ENCODE measurements around the gene SNAI3.

The SNAI3 gene

DNA sequence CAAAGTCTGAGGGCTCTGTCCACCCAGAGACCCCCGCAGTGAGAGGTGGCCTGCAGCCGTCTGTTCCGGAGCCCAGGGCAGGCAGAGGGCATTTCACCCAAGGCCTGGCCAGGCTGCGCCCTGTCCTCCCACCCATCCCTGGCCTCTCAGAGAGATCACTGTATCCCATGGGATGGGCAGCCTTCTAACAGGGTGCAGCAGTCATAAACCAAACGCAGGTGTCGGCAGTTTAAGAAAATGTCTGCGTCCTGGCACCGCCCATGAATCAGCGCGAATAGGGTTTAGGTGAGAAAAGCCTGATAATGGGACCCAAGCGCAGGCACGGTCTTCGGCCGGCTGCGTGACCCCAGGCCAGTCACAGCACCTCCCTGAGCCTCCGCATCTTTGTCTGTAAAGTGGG, 40.9 kb downstream of the SNAI3 start:
- TF ChIP-seq TCF4 (CRISPR knock-in tag; IDR thresholded peaks at IDR 0.05; ENCODE audit: borderline replicate concordance) (no peak), ISL1 (CRISPR knock-in tag; IDR thresholded peaks at IDR 0.05) (no peak), TSHZ2 (CRISPR knock-in tag; IDR thresholded peaks at IDR 0.05) (no peak)
- no peak for ATAC-seq

DNA sequence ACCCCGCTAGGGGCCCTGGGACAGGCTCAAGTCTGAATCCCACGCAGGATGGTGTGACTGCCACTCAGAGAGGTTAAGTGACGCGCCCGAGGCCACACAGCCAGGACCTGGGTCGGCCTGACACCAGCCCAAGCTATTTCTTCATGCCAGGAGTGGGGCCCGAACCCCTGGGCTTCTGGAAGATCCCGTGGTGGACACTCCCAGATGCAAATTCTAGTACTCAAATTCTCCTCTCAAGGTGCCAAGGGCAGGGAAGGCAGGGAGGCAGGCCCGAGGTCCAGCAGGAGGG, 42.7 kb downstream of the SNAI3 start:
- TF ChIP-seq ZNF8 (CRISPR knock-in tag; IDR thresholded peaks at IDR 0.05): no peak
- TF ChIP-seq ZFP3 (CRISPR knock-in tag; IDR thresholded peaks at IDR 0.05): no peak
- TF ChIP-seq SNAI2 (CRISPR knock-in tag; IDR thresholded peaks at IDR 0.05): no peak
- no peak for ATAC-seq

DNA sequence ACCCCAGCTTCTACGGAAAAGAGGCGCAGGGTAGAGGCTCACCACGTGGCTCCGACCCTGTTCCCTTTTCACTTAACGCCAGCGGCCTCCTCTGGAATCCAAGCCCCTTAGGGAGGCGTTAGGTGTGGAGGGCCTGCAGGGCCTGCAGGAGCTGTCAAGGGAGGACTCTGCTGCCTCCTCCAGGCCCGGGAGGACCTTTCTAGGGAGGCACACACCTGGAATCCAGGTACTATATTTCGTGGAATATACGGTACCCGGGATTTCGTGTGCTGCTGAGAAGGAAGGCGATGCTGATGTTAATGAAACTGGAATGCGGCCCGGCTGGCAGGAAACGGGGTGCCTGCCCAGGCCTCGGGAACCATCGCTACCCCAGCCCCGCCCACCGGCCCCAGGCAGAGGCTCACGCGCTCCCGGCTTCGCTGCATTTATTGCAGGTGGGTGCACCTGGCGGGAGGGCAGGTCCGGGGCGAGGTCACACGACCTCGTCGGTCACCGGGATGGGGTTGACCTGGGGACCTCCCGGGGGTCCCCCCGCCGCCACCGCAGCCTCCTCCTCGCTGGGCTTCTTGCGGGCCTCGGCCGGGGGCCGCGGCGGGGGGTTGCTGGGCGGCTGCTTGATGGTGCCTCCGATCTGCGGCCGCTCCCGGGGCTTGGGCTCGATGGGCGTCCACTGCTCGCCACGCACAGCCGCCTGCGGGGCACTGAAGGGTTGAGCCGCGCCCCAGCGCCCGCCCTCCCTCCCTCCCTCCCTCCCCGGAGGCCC, 43.2 kb downstream of the SNAI3 start:
- TF ChIP-seq BACH2 (CRISPR knock-in tag; IDR thresholded peaks at IDR 0.05; ENCODE audit: borderline replicate concordance) (no peak), GLIS3 (CRISPR knock-in tag; IDR thresholded peaks at IDR 0.05) (no peak), OSR1 (CRISPR knock-in tag; IDR thresholded peaks at IDR 0.05) (no peak), TSHZ2 (CRISPR knock-in tag; IDR thresholded peaks at IDR 0.05) (no peak), ZFP30 (CRISPR knock-in tag; IDR thresholded peaks at IDR 0.05) (no peak), ZFP3 (CRISPR knock-in tag; IDR thresholded peaks at IDR 0.05) (no peak), TOX (CRISPR knock-in tag; IDR thresholded peaks at IDR 0.05; ENCODE audit: borderline replicate concordance) (no peak), CSRNP3 (CRISPR knock-in tag; IDR thresholded peaks at IDR 0.05) (no peak)
- TF ChIP-seq, protein P1, sequence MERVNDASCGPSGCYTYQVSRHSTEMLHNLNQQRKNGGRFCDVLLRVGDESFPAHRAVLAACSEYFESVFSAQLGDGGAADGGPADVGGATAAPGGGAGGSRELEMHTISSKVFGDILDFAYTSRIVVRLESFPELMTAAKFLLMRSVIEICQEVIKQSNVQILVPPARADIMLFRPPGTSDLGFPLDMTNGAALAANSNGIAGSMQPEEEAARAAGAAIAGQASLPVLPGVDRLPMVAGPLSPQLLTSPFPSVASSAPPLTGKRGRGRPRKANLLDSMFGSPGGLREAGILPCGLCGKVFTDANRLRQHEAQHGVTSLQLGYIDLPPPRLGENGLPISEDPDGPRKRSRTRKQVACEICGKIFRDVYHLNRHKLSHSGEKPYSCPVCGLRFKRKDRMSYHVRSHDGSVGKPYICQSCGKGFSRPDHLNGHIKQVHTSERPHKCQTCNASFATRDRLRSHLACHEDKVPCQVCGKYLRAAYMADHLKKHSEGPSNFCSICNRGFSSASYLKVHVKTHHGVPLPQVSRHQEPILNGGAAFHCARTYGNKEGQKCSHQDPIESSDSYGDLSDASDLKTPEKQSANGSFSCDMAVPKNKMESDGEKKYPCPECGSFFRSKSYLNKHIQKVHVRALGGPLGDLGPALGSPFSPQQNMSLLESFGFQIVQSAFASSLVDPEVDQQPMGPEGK (CRISPR knock-in tag; IDR thresholded peaks at IDR 0.05; ENCODE audit: borderline replicate concordance): no peak
- ATAC-seq: no peak

DNA sequence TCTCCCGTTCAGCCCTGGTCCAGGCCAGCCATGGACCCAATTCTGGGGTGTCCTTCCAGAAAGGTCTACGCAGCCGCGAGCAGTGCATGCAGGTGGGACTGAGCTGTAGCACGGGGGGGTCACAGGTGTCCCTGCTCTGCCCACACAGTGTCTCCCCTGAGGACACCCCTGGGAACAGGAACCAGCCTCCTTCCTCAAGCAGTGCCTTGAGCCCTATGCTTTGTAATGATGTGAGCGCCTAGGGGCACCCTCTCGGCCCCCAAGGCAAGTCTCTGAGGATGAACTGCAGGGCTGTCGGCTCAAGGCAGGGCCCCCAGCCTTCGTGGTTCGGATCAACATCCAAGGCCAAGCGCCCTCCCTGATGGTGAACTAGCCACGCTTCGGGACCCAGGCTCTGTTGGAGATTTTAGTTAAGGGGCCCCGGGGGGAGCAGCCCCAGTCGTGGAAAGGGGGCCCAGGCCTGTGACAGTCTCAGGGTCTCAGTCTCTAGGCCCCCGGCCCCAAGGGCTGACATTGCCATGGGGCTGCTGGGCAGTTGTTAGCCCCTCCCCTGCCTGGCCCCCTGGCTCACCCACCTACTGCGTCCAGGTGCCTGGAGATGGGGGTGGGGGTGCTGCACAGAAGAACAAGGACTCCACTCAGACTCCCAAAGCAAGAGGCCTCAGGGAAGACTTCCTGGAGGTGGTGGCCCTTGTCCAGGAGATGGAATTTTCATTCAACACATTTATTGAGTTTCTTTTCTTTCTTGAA, 45.6 kb downstream of the SNAI3 start:
- no peak for TF ChIP-seq OSR1 (CRISPR knock-in tag; IDR thresholded peaks at IDR 0.05)
- TF ChIP-seq ZC3H10 (CRISPR knock-in tag; IDR thresholded peaks at IDR 0.05): no peak
- TF ChIP-seq TSHZ2 (CRISPR knock-in tag; IDR thresholded peaks at IDR 0.05): no peak
- TF ChIP-seq, protein P1 (CRISPR knock-in tag; IDR thresholded peaks at IDR 0.05; ENCODE audit: borderline replicate concordance): no peak
- TF ChIP-seq ARNTL (CRISPR knock-in tag; IDR thresholded peaks at IDR 0.05; ENCODE audit: borderline replicate concordance, low read depth): no peak
- no peak for TF ChIP-seq ESRRG (CRISPR knock-in tag; IDR thresholded peaks at IDR 0.05)
- TF ChIP-seq SNAI2 (CRISPR knock-in tag; IDR thresholded peaks at IDR 0.05): no peak
- no peak for TF ChIP-seq ZNF8 (CRISPR knock-in tag; IDR thresholded peaks at IDR 0.05)
- TF ChIP-seq CSRNP3 (CRISPR knock-in tag; IDR thresholded peaks at IDR 0.05): no peak
- no peak for TF ChIP-seq GLIS3 (CRISPR knock-in tag; IDR thresholded peaks at IDR 0.05)
- no peak for TF ChIP-seq TCF4 (CRISPR knock-in tag; IDR thresholded peaks at IDR 0.05; ENCODE audit: borderline replicate concordance)
- ATAC-seq: peak; percentile 10
